Mucosa of descending colon (tissue), 3 donors: Measurements from ENCODE around the gene PDZRN3. TPM values are rescaled to one million over a fixed set of nuclear protein-coding genes. Genes with fewer than 3 reads are reported as not detected.

ENCODE experiments used
- ATAC-seq: fragments of 200-7000 bp; cut with Tn5 transposase; one replicate; pipeline ENCODE4 v1.9.1; 2020; ENCODE audit warnings: mild to moderate bottlenecking, moderate library complexity
- DNase-seq, 3 donors: peaks; one replicate each; pipeline ENCODE4 v3.0.0-alpha.2; 2020
- H3K36me3 ChIP-seq: fragments of 200-600 bp; one replicate; pipeline ENCODE4 v1.8.0; 2021; ENCODE audit warnings: low read depth, mild to moderate bottlenecking
- H3K4me1 ChIP-seq: fragments of 200-600 bp; one replicate; pipeline ENCODE4 v1.8.0; 2021; ENCODE audit warnings: low read depth, mild to moderate bottlenecking
- H3K4me3 ChIP-seq: fragments of 200-600 bp; one replicate; pipeline ENCODE4 v1.8.0; 2021; ENCODE audit warnings: mild to moderate bottlenecking
- H3K9me3 ChIP-seq: fragments of 200-600 bp; one replicate; pipeline ENCODE4 v1.8.0; 2021; ENCODE audit warnings: mild to moderate bottlenecking
- CTCF ChIP-seq: fragments of 200-600 bp; IDR thresholded peaks from one replicate; pipeline ENCODE4 v1.8.0; 2022; ENCODE audit warnings: antibody characterized with exemption, mild to moderate bottlenecking
- intact Hi-C, 2 donors: fragments of 100-400 bp; cut with DNase I in 1 of 2; cut with micrococcal nuclease in 1 of 2; formaldehyde crosslinking; loops; one replicate each; pipeline versions ENCODE4 v1.11.0 to v1.11.1; 2022; cut with DNase I, micrococcal nuclease
- total RNA-seq, 3 donors: library from RNA; stranded (reverse); fragmentation: NEBNext Ultra II Directional in 2 of 3; extraction: Animal tissue kit (Norgen Biotek cat#: 25700) in 2 of 3; gene quantifications; one replicate each; pipeline versions ENCODE4 v1.2.1 to v1.2.4, GENCODE V29; 2021 to 2023
- donor health status: DM: no; HTN: no; CAD: no; lungs with moderate emphysema.
- donor health status: DM: no; HTN: no; CAD: no.
- donor health status: DM: no; HTN: yes; CAD: no.

The PDZRN3 gene
- total RNA-seq, 3 donors from 2014 or later: 17.9 to 147 (median 18.5) TPM

GRCh38 chr3:73656241-73656890 is 31.6 kb upstream of the PDZRN3 start:
- no peaks in the 10 kb centered on the region for H3K4me1 ChIP-seq
- DNase-seq: no peak
- H3K36me3 ChIP-seq: no peaks in the 10 kb centered on the region
- ATAC-seq: no peak
- no peaks in the 10 kb centered on the region for H3K9me3 ChIP-seq
- intact Hi-C loops: no loop called here
- no peak overlapping the region for H3K4me3 ChIP-seq
- TF ChIP-seq CTCF: no peak

DNA sequence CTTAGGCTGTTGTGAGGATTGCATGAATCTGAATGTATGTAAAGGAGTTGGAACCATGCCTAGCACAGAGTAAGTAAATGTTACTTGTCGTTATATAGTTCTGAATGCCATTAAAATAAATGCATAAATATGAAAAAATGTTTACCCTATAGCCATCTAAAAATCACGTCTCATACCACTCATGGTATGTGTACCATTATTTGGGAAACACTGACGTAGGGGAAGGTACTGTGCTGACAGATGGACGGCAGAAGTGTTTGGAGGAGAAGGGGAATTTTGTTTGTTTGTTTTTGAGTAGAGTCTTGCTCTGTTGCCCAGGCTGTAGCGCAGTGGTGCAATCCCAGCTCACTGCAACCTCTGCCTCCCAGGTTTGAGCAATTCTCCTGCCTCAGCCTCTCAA is 30.5 kb upstream of the PDZRN3 start:
- TF ChIP-seq CTCF: no peak
- no peaks in the 10 kb centered on the region for H3K36me3 ChIP-seq
- H3K4me3 ChIP-seq: no peak overlapping the region
- H3K9me3 ChIP-seq: no peaks in the 10 kb centered on the region
- no peak for DNase-seq
- no peak for ATAC-seq
- intact Hi-C loops: no loop called here
- no peaks in the 10 kb centered on the region for H3K4me1 ChIP-seq

- ATAC-seq (no peak), DNase-seq (no peak)
- no peak for TF ChIP-seq CTCF
- no peak overlapping the region for H3K4me3 ChIP-seq
- no peaks in the 10 kb centered on the region for H3K36me3 ChIP-seq
- no peaks in the 10 kb centered on the region for H3K9me3 ChIP-seq
- no peaks in the 10 kb centered on the region for H3K4me1 ChIP-seq
- intact Hi-C loops: no loop called here
Measured at GRCh38 chr3:73653877-73654276, 29.1 kb upstream of the PDZRN3 start.

DNA sequence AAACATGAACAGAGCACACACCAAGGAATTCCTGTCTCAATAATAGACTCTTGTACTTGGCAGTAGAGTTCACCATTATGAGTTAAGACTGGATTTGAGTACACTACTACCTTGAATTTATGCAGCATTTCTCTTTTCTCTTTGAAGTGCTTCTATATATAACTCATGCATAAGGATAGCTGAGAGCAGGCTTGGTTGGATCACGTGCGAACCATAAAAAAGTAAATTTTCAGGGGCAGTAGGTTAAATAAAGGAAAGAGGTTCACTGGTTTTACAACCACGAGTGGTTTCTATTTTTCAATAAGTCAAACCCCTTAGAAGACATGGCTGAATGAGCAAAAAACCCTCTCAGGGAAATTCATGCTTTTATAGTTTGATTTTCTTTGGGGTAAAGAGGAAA is 28.6 kb upstream of the PDZRN3 start:
- DNase-seq: no peak
- no peak for TF ChIP-seq CTCF
- intact Hi-C loops: no loop called here
- Histone ChIP-seq H3K36me3 (no peaks in the 10 kb centered on the region), H3K4me1 (no peaks in the 10 kb centered on the region), H3K9me3 (no peaks in the 10 kb centered on the region), H3K4me3 (no peak overlapping the region)
- ATAC-seq: no peak

DNA sequence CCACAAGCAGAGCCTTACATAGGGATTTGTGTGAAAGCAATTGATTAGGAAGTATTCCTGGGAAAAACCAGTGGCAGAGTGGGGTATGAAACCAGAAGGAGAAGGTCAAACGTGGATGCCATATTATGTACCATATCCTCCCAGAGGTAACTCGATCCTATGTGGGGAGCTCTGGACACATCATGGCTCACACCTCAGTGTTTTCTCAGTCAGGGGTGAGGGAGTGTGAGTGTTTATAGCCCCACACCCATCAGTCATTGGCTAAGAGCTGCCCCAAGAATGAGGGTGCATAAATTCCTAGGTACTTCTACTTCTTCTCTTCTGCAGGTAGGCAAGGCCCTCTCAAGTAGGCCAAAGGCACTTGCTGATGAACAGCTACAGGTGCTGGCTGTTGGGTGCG is 28.2 kb upstream of the PDZRN3 start:
- no peak for DNase-seq
- TF ChIP-seq CTCF: no peak
- intact Hi-C loops: no loop called here
- no peak for ATAC-seq
- Histone ChIP-seq H3K36me3 (no peaks in the 10 kb centered on the region), H3K4me3 (no peak overlapping the region), H3K4me1 (no peaks in the 10 kb centered on the region), H3K9me3 (no peaks in the 10 kb centered on the region)

DNA sequence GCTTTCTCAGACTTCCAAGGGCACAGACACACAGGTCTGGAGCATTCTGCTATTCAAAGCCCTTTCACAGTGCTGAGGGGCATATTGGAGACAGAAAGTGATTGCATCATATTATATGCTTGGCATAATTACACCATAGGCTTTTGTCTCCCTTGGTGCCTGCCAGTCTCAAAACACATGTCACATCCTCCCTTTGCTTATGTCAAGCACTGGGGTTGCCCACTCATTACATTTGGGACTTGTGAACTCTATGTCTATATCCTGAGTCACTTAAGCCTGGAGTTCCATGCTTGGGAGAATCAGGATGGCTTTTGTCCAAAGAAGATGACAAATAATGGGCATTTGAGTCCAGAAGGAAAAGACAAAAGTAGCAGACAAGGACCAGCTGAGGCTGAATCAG is 12.3 kb upstream of the PDZRN3 start:
- intact Hi-C loops: no loop called here

More for the DNA sequence above, 12.3 kb upstream of the PDZRN3 start:
- no peak for TF ChIP-seq CTCF
- Histone ChIP-seq H3K4me1 (no peaks in the 10 kb centered on the region), H3K36me3 (no peaks in the 10 kb centered on the region), H3K9me3 (no peaks in the 10 kb centered on the region), H3K4me3 (no peak overlapping the region)
- ATAC-seq: no peak
- no peak for DNase-seq
